ENCODE results near the gene OR8J1.
"Not testable (repeated sequence)": the region's sequence is repeated elsewhere in the genome, so short reads cannot be mapped to it uniquely, and the experiment has no call there.

The OR8J1 gene, protein sequence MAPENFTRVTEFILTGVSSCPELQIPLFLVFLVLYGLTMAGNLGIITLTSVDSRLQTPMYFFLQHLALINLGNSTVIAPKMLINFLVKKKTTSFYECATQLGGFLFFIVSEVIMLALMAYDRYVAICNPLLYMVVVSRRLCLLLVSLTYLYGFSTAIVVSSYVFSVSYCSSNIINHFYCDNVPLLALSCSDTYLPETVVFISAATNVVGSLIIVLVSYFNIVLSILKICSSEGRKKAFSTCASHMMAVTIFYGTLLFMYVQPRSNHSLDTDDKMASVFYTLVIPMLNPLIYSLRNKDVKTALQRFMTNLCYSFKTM

GRCh38 chr11:56353991-56354390, at the start of gene OR8J1:
Gene OR8J1, plus strand, starts transcription at chr11:56354291. Its CDS starts 5,956 bp downstream, at chr11:56360247.
- no peak for DNase-seq (ENCODE audit: low spot score)

- DNase-seq (ENCODE audit: low spot score), result no peak
These were observed 46.3 kb upstream of the OR8J1 start for GRCh38 chr11:56307836-56308235.

DNA sequence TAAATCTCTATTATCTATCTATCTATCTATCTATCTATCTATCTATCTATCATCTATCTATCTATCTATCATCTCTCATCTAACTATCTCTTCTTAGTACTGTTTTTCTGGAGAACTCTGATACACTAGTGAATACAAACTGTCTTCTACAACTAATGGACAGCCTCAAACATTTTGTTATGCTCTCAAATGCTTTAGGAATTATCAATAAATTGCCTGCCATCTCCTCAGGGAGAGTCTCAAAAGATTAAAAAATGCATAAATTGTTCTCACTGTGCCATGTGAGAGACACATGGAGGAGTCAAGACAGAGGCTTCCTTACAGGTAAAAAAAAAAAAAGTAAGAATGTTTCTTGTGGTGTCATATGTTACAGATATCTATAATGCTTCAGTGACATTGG, 39.2 kb upstream of the OR8J1 start, which contains the start of gene OR8K3:
OR8K3 (plus strand) TSS at position 301 of the 400 bp plus-strand sequence. CDS start 3,163 bp downstream, outside the sequence.
- no peak for DNase-seq (ENCODE audit: low spot score)

DNA sequence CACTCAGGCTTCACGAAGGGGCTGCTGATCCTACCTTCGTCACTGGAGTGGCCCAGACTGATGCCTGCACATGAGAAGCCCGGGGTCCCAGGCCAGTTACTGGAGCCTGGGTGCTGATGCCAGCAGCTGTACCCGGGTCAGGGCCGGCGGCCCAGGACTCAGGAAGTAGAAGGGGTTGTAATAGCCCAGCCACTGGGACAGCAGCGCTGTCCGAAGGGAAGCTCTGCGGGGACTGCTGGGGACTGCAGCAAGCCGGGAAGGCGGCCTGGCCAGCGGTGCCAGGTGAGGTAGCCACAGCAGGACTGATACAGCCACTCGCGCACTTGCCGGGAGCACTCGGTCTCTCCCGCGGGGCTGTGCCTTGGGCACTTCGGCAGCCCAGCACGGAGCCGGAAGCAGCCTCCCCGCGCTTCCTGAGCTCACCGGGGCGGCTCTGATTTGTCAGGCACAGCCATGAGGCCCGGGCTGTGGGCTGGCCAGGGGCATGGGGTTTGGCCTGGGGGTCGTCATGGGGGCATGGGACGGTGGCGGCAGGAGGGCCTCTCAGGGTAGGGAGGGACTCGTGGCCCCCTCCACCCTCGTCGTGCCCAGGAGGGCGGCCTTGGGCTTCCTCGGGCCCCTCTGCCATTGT, 22.1 kb upstream of the OR8J1 start:
- DNase-seq (ENCODE audit: low spot score), result no peak

- peak; percentile 75 for DNase-seq (ENCODE audit: low spot score)
These were observed 20.9 kb upstream of the OR8J1 start for GRCh38 chr11:56333156-56333555.

DNA sequence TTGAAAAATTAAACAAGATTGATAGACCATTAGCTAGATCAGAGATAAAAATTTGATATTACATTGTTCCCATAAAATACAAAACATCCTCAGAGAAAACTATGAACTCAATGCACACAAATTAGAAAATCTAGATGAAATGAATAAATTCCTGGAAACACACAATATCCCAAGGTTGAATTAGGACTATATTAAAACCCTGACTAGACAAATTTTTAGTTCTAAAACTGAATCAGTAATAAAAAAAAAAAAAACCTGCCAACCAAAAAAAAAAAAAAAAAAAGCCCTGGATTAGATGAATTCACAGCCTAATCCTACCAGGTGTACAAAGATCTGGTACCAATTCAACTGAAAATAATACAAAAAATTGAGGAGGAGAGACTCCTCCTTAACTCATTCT, 13.8 kb upstream of the OR8J1 start:
- no peak for DNase-seq (ENCODE audit: low spot score)

DNA sequence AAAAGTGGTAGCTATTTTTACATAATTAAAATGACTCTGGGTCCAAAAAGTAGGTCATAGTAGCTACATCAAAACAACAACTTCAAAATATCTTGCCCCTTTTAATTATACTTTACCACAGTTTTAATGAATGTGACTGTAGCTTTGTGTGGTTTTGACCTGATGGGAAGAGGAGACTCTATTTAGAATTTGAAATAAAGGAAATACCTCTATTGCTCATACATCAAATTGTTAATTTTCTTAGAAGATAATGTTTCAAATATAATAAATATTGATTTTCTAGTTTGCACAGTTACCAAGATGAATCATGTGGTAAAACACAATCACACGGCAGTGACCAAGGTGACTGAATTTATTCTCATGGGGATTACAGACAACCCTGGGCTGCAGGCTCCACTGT, 8.4 kb upstream of the OR8J1 start, which contains the start of gene OR8K1:
OR8K1 (plus strand) TSS at position 301 of the 400 bp plus-strand sequence; CDS start at position 301, 0 bp downstream.
- DNase-seq (ENCODE audit: low spot score), result no peak

GRCh38 chr11:56375324-56375723, 21.2 kb downstream of the OR8J1 start, which contains the start of gene OR8U1:
Gene OR8U1, plus strand, starts transcription at chr11:56375624. Its CDS starts 0 bp downstream, at chr11:56375624.
- no peak for DNase-seq (ENCODE audit: low spot score)

DNA sequence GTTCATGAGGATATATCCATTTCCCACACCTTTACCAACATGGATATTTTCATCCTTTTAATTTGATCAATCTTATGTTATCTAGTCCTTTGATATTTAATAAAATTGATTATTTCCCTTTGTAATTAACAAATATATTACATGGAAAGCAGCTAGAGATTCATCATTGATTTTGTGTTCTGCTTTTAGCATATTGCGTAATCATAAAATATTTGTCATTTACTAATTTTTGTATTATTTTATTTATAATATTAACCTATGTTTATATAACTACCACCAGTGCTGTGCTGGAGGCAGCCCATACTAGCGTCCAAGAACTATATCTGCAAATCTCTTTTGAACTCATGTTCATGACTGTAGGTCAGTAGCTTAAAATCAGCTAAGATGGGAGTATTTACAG, 26.0 kb downstream of the OR8J1 start:
- DNase-seq (ENCODE audit: low spot score), result no peak

DNA sequence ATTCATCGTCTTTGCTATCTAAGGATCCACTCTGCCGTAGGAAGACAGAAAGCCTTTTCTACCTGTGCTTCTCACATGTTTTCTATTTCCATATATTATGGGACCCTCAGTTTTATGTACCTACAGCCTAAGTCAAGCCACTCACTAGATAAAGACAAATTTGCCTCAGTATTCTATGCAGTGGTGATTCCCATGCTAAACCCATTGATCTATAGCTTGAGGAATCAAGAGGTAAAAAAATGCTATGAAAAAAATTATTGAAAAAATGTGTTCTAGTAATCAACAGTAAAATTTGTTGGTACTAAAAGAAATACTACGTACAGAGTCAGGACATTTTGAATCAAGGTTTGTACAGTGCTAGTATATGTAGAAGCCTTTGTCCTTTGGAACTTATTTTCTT, 40.3 kb downstream of the OR8J1 start:
- no peak for DNase-seq (ENCODE audit: low spot score)

DNA sequence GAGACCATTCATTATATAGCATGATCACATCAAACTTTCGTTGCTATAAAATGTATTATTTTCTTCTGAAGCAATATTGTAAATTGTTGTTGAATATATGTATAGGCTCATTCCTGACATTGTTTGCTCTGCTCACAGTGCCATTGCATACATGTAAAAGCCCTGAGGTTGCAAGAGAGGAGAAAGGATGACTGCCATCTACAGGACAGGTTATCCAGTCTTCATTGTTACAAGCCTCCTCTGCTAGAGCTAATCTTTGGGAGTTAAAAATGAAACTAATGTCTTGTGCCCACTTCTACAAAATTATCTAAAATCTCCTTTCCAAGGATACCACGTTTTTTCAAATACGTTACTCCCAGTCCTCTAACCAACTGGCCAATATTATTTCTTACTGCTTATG, 42.0 kb downstream of the OR8J1 start:
- DNase-seq (ENCODE audit: low spot score), result no peak

DNA sequence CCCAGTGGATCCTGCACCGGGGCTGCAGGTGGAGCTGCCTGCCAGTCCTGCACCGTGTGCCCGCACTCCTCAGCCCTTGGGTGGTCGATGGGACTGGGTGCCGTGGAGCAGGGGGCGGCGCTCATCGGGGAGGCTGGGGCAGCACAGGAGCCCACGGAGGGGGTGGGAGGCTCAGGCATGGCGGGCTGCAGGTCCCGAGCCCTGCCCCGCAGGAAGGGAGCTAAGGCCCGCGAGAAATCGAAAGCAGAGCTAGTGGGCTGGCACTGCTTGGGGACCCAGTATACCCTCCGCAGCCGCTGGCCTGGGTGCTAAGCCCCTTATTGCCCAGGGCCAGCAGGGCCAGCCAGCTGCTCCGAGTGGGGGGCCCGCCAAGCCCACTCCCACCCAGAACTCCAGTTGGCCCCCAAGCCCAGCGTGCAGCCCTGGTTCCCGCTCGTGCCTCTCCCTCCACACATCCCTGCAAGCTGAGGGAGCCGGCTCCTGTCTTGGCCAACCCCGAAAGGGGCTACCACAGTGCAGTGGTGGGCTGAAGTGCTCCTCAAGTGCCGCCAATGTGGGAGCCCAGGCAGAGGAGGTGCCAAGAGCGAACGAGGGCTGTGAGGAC, 47.9 kb downstream of the OR8J1 start:
- DNase-seq (ENCODE audit: low spot score), result not testable (repeated sequence)

- peak; percentile 8 for DNase-seq (ENCODE audit: low spot score)
These were observed 50.3 kb downstream of the OR8J1 start for GRCh38 chr11:56404393-56404792.

DNA sequence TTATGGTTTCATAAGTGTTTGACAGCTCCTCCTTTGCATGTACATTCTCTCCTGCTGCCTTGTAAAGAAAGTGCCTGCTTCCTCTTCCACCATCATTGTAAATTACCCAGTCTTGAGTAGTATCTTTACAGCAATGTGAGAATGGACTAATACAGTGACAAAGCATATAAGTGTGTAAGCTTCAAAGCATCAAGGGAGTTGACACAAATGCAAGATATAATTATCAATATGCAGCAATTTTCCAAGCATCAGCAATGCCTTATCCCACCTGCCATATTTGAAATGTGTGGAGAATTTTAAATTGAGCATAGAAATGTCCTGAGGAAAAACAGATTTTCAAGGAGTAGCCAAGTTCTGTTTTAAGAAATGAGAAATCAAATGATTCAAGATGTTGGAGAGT, 56.7 kb downstream of the OR8J1 start:
- no peak for DNase-seq (ENCODE audit: low spot score)
